GM18951 (cell line): ENCODE data around the gene SCARB2.

ENCODE experiments used
- POLR2A ChIP-seq: IDR thresholded peaks from 4 replicates; pipeline ENCODE4 v1.6.1; 2011; ENCODE audit warnings: mild to moderate bottlenecking; ENCODE audit not compliant: insufficient read length, insufficient read depth; ENCODE audit errors: extremely low read depth
- in situ Hi-C: fragments of 300-500 bp; cut with MboI; formaldehyde crosslinking; loops from one replicate; pipeline ENCODE4 v1.12.0; 2022; ENCODE audit warnings: low sequenced_read_pairs, mixed read lengths, inconsistent platforms; ENCODE audit not compliant: unreplicated experiment

Gene SCARB2

GRCh38 chr4:76216524-76216923 is 2.9 kb upstream of the SCARB2 start:
- no peak for TF ChIP-seq POLR2A
- in situ Hi-C loops = no loop called here

GRCh38 chr4:76215077-76215476 is 1.5 kb upstream of the SCARB2 start:
- in situ Hi-C loops = no loop called here

GRCh38 chr4:76214177-76214675 is 602 bp upstream of the SCARB2 start:
- TF ChIP-seq POLR2A = no peak
- in situ Hi-C loops = no loop called here

More at GRCh38 chr4:76215077-76215476, 1.5 kb upstream of the SCARB2 start:
- TF ChIP-seq POLR2A = no peak

GRCh38 chr4:76212851-76213414 is 691 bp downstream of the SCARB2 start:
- in situ Hi-C loops = no loop called here
- TF ChIP-seq POLR2A = no peak

GRCh38 chr4:76211769-76212708 is 1.6 kb downstream of the SCARB2 start:
- no peak for TF ChIP-seq POLR2A
- in situ Hi-C loops = no loop called here

- in situ Hi-C loops = no loop called here
- no peak for TF ChIP-seq POLR2A
Measured at GRCh38 chr4:76210452-76210851, 3.2 kb downstream of the SCARB2 start.

- in situ Hi-C loops = no loop called here
- TF ChIP-seq POLR2A = no peak
Measured at GRCh38 chr4:76209881-76210280, 3.7 kb downstream of the SCARB2 start.

- no peak for TF ChIP-seq POLR2A
- in situ Hi-C loops = no loop called here
Measured at GRCh38 chr4:76208005-76208765, 5.4 kb downstream of the SCARB2 start.

- TF ChIP-seq POLR2A = no peak
- in situ Hi-C loops = no loop called here
Measured at GRCh38 chr4:76207549-76207948, 6.1 kb downstream of the SCARB2 start.

GRCh38 chr4:76206222-76206942 is 7.2 kb downstream of the SCARB2 start:
- in situ Hi-C loops = no loop called here
- TF ChIP-seq POLR2A = no peak

- in situ Hi-C loops = no loop called here
Measured at GRCh38 chr4:76205476-76205875, 8.1 kb downstream of the SCARB2 start.

GRCh38 chr4:76204936-76205335 is 8.7 kb downstream of the SCARB2 start:
- TF ChIP-seq POLR2A = no peak
- in situ Hi-C loops = no loop called here

More at GRCh38 chr4:76205476-76205875, 8.1 kb downstream of the SCARB2 start:
- TF ChIP-seq POLR2A = no peak

GRCh38 chr4:76203541-76203940 is 10.1 kb downstream of the SCARB2 start:
- TF ChIP-seq POLR2A = no peak
- in situ Hi-C loops = no loop called here

GRCh38 chr4:76201276-76201675 is 12.3 kb downstream of the SCARB2 start:
- in situ Hi-C loops = no loop called here
- no peak for TF ChIP-seq POLR2A
